ENCODE data around the gene IL17RD. TPM values are rescaled to one million over a fixed set of nuclear protein-coding genes. Genes with fewer than 3 reads are reported as not detected.

Gene IL17RD
- total and polyA plus RNA-seq, 10 of the 15 experiments (the other 5 are each of a cell fraction or from before 2014, with no cell fraction given): 0.01 to 0.08 (median 0.04) TPM; not detected in 3

DNA sequence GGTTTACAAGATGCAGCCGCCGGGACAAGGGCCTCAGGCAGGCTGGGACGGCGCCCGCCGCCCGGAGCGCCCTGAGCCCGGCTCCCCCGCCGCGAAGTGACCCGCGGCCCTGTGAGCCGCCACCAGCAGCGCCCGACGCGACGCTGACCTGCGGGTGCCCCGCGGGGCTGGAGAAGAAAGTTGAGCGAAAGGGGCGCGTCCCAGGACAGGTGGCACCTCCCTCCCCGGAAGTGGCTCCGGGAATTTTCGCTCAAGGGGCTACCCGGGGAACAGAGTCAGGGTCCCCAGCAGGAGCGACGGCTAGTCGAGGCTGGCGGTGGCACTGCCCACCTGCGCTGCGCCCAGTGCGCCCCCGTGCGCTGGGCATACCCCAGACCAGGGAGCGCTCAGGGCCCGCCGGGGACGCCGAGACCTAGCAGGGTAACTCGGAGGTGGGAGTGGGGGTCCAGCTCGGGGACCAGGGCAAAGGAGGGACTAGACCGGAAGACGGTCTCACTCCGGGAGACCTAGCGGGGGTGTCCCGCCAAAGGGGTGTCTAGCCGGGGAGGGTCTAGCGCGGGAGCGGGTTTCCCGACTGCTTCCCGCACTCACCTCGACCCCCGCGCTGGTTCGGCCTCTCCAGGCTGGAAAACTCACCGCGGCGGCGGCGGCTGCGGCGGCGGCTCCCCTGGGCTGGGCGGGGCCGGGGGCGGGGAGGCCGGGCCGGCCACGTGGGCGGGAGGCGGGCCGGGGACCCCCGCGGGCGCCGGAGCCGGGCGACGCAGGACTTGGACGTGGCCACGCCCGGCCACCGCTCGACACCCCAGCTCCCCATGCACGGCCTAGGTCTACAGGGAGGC is 86.3 kb downstream of the IL17RD start (continued):
- TF ChIP-seq MEF2B (IDR thresholded peaks at IDR 0.05; ENCODE audit: partially characterized antibody, poor library complexity, severe bottlenecking): peak; percentile 31
- TF ChIP-seq POLR2A (IDR thresholded peaks at IDR 0.05; ENCODE audit: low read depth, low read length): no peak
- no peak for TF ChIP-seq IRF3 (IDR thresholded peaks at IDR 0.05)
- no peak for TF ChIP-seq YY1 (IDR thresholded peaks at IDR 0.05; ENCODE audit: low read depth, low read length)
- TF ChIP-seq JUND (IDR thresholded peaks at IDR 0.05; ENCODE audit: low read depth, low read length): no peak
- TF ChIP-seq, protein P1, sequence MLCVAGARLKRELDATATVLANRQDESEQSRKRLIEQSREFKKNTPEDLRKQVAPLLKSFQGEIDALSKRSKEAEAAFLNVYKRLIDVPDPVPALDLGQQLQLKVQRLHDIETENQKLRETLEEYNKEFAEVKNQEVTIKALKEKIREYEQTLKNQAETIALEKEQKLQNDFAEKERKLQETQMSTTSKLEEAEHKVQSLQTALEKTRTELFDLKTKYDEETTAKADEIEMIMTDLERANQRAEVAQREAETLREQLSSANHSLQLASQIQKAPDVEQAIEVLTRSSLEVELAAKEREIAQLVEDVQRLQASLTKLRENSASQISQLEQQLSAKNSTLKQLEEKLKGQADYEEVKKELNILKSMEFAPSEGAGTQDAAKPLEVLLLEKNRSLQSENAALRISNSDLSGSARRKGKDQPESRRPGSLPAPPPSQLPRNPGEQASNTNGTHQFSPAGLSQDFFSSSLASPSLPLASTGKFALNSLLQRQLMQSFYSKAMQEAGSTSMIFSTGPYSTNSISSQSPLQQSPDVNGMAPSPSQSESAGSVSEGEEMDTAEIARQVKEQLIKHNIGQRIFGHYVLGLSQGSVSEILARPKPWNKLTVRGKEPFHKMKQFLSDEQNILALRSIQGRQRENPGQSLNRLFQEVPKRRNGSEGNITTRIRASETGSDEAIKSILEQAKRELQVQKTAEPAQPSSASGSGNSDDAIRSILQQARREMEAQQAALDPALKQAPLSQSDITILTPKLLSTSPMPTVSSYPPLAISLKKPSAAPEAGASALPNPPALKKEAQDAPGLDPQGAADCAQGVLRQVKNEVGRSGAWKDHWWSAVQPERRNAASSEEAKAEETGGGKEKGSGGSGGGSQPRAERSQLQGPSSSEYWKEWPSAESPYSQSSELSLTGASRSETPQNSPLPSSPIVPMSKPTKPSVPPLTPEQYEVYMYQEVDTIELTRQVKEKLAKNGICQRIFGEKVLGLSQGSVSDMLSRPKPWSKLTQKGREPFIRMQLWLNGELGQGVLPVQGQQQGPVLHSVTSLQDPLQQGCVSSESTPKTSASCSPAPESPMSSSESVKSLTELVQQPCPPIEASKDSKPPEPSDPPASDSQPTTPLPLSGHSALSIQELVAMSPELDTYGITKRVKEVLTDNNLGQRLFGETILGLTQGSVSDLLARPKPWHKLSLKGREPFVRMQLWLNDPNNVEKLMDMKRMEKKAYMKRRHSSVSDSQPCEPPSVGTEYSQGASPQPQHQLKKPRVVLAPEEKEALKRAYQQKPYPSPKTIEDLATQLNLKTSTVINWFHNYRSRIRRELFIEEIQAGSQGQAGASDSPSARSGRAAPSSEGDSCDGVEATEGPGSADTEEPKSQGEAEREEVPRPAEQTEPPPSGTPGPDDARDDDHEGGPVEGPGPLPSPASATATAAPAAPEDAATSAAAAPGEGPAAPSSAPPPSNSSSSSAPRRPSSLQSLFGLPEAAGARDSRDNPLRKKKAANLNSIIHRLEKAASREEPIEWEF (IDR thresholded peaks at IDR 0.05; ENCODE audit: insufficient replicate concordance, low read depth, low read length): no peak
- TF ChIP-seq SIX5 (IDR thresholded peaks at IDR 0.05; ENCODE audit: low read depth, low read length, severe bottlenecking): no peak
- TF ChIP-seq NR2C2 (IDR thresholded peaks at IDR 0.05; ENCODE audit: borderline replicate concordance, control insufficient read depth, insufficient read length, low read depth): no peak
- TF ChIP-seq RB1 (IDR thresholded peaks at IDR 0.05; ENCODE audit: borderline replicate concordance): 0 out of 2 replicates have a peak, but pooled peaks have one; percentile 20
- no peak for TF ChIP-seq RELA (IDR thresholded peaks at IDR 0.05; ENCODE audit: borderline replicate concordance, partially characterized antibody)
- peak; percentile 69 for TF ChIP-seq DPF2 (IDR thresholded peaks at IDR 0.05)
- no peak; the same call in 1 of the 2 replicates for TF ChIP-seq SMARCA5 (IDR thresholded peaks at IDR 0.05)
- TF ChIP-seq CTCF (IDR thresholded peaks at IDR 0.05 in 2 of 3, conservative IDR thresholded peaks at IDR 0.05 in 1 of 3; ENCODE audit: control insufficient read depth in 2 of 3, extremely low read depth in 1 of 3, insufficient read depth in 1 of 3, low read depth in 3 of 3, low read length in 3 of 3): peak in 2 of 3 experiments; percentile 11 to 28; a peak in 2 of 6 replicates
- TF ChIP-seq STAT3 (IDR thresholded peaks at IDR 0.05; ENCODE audit: low read depth, low read length): no peak
- TF ChIP-seq, protein P2, sequence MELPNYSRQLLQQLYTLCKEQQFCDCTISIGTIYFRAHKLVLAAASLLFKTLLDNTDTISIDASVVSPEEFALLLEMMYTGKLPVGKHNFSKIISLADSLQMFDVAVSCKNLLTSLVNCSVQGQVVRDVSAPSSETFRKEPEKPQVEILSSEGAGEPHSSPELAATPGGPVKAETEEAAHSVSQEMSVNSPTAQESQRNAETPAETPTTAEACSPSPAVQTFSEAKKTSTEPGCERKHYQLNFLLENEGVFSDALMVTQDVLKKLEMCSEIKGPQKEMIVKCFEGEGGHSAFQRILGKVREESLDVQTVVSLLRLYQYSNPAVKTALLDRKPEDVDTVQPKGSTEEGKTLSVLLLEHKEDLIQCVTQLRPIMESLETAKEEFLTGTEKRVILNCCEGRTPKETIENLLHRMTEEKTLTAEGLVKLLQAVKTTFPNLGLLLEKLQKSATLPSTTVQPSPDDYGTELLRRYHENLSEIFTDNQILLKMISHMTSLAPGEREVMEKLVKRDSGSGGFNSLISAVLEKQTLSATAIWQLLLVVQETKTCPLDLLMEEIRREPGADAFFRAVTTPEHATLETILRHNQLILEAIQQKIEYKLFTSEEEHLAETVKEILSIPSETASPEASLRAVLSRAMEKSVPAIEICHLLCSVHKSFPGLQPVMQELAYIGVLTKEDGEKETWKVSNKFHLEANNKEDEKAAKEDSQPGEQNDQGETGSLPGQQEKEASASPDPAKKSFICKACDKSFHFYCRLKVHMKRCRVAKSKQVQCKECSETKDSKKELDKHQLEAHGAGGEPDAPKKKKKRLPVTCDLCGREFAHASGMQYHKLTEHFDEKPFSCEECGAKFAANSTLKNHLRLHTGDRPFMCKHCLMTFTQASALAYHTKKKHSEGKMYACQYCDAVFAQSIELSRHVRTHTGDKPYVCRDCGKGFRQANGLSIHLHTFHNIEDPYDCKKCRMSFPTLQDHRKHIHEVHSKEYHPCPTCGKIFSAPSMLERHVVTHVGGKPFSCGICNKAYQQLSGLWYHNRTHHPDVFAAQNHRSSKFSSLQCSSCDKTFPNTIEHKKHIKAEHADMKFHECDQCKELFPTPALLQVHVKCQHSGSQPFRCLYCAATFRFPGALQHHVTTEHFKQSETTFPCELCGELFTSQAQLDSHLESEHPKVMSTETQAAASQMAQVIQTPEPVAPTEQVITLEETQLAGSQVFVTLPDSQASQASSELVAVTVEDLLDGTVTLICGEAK (IDR thresholded peaks at IDR 0.05; ENCODE audit: borderline replicate concordance): no peak
- TF ChIP-seq GATAD2B (conservative IDR thresholded peaks at IDR 0.05; ENCODE audit: low read depth): peak; percentile 86

All from GM12878 (cell line).